AG10803 (cell line): ENCODE data around the gene PRKN.

Experiments used
- DNase-seq: peaks from one replicate; pipeline ENCODE4 v3.0.0; 2010; ENCODE audit warnings: low read depth
- H3K4me3 ChIP-seq: 2 replicates; pipeline ENCODE4 v1.5.1; 2011; ENCODE audit warnings: mild to moderate bottlenecking, low read length, control low read depth
- CTCF ChIP-seq: conservative IDR thresholded peaks from 2 replicates; pipeline ENCODE4 v1.5.1; 2011; ENCODE audit warnings: mild to moderate bottlenecking, low read length, control low read depth, inconsistent platforms

The PRKN gene

GRCh38 chr6:162596676-162597075 lies 130.9 kb downstream of the PRKN start:
- no peak for DNase-seq
- no peak overlapping the region for H3K4me3 ChIP-seq
- TF ChIP-seq CTCF = no peak

GRCh38 chr6:162591517-162591916 lies 136.0 kb downstream of the PRKN start:
- H3K4me3 ChIP-seq = no peak overlapping the region
- no peak for TF ChIP-seq CTCF
- no peak for DNase-seq

GRCh38 chr6:162581988-162582780 lies 145.4 kb downstream of the PRKN start:
- no peak overlapping the region for H3K4me3 ChIP-seq
- DNase-seq = no peak
- no peak for TF ChIP-seq CTCF

DNA sequence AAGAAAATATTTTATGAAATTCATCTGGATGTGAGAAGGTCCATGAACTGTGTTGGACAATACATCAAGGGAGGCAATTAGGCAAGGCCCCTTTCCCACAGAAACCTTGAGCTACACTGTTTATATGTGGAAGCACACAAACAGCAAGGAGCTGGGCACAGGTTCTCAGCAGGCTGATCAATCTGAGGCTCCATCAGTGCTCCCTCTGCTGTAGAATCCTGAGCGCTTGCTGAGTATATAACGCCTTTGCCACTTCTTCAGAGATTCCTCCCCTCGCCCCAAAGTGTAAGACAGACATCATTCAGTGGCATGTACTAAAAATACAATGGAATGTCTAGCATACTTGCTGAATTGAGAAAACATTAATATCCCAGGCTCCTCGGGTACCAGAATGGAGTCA lies 146.9 kb downstream of the PRKN start:
- no peak for DNase-seq
- no peak overlapping the region for H3K4me3 ChIP-seq
- no peak for TF ChIP-seq CTCF

DNA sequence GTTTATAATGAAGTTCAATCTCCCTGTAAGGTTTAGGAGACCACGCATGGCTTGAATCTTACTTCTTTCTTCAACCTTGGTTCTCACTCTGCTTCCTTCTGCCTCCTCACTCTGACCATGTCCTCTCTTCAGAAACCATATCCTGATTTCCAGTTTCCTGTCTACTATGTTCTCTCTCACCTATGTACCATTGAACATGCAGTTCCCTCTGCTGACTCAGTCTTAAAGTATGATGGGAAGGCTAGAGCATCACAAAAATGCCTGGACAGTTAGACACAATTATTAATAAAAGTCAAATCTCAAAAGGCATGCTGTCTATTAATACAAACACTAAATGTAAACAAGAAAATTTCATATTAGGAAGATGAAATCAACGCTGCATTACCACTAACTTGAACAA lies 151.6 kb downstream of the PRKN start:
- H3K4me3 ChIP-seq = no peak overlapping the region
- no peak for TF ChIP-seq CTCF
- DNase-seq = no peak

GRCh38 chr6:162572240-162572639 lies 155.3 kb downstream of the PRKN start:
- no peak for TF ChIP-seq CTCF
- DNase-seq = no peak
- H3K4me3 ChIP-seq = no peak overlapping the region

DNA sequence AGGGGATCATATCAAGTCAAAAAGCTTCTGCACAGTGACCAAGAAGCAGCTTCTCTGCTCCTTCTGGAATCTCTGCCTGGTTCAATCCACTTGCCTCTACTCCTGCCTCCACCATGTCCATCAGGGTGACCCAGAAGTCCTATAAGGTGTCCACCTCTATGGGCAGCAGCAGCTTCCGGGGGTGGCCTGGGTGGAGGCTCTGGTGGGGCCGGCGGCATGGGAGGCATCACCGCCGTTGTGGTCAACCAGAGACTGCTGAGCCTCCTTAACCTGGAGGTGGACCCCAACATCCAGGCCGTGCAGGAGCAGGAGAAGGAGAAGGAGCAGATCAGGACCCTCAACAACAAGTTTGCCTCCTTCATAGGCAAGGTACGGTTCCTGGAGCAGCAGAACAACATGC lies 159.3 kb downstream of the PRKN start:
- DNase-seq = no peak
- no peak overlapping the region for H3K4me3 ChIP-seq
- TF ChIP-seq CTCF = no peak
